GM18511 (cell line): ENCODE data around the gene KLF11.
"Not testable (repeated sequence)": the region's sequence is repeated elsewhere in the genome, so short reads cannot be mapped to it uniquely, and the experiment has no call there.

Experiments used
- ATAC-seq: cut with Tn5 transposase; IDR thresholded peaks from one replicate; pipeline ENCODE4 v1.9.1; 2021; ENCODE audit warnings: mild to moderate bottlenecking, moderate library complexity; ENCODE audit not compliant: unreplicated experiment

The KLF11 gene

DNA sequence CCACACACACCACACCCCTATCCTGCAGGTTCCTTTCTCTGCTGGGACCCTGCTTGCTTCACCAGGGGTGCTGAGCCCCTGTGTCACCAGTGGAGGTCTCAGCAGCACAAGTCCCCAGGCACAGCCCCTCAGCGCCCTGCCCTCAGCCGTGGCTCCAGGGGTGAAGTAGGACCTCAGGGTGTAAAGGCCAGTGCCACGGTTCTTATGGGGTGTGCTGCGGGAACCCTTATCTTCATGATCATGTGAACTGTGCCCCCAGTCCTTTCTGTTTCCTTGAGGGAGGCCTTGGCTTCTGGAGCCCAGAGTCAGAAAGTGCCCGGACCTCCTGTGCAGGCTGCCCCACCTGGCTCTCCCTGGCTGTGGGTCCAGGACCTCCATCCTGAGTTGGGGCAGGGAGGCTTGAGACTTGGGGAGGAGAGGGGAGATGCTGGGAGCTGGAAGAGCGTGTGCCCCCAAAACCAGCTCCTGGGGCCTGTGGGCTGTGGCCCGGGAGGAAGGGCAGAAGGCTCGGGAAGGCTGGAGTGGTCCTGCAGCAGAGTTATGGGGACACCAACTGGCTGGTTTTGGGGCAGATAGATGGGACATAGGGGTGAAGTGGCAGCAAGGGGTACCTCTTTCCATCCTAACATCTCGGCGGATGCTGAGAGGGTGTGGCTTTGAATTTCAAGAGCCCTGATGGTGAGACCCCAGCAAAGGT, 20.2 kb upstream of the KLF11 start:
- ATAC-seq: no peak

DNA sequence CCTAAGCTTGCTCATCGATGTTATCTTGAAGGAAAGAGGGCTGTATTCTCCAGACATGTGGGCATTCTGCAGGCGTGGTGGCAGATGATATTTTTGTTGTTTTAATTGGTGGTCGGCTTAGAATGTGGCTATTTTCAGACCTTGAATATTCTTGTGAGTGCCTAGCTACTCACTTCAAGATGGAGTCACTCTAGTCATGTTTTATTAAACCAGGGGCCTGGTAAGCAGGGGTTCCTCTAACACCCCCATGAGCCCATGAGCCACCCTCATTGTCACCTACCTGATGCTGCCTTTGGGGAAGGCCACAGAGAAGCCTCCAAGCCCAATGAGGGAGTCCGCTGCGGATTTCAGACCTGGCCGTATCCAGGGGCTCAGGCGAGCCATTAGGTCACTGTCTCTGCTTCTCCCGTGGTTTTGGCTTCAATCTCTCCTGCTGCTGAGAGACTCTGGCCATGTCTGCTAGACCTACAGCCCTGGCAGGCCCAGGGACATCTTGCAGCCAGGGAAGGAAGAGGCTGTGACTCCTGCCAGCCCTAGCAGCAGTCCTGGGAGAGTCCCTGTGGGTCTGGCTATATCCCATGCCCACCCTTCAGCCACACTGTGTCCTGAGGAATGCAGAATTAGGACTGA, 16.3 kb upstream of the KLF11 start:
- ATAC-seq: no peak

DNA sequence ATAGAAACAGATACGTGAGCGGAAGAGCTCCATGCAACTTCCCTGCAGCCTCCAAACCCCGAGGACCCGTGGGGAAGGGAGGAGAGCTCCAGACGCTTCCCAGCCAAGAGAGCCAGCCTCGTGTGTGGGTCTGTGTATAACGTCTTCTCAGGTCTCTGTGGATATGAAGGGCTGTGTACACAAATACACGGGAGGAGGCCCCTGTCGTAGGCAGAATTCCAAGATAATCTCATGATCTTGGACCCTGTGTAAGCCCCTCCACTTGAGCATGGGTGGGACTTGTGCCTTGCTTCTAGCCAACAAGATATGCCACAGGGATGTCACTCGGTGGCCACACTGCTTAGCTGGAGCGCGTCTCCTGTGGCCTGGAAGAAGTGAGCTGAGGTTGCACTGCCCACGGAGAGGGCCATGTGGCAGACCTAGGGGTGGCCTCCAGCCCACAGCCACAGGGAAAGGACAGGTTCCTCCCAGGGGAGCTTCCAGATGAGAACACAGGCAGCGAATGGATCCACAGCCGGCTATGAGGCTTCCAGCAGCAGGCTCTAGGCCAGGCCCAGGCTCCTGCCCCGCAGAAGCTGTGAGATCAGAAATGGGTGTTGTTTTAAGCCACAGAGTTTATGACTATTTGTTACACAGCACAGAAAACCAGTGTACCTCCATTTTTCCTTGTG, 15.6 kb upstream of the KLF11 start:
- no peak for ATAC-seq

DNA sequence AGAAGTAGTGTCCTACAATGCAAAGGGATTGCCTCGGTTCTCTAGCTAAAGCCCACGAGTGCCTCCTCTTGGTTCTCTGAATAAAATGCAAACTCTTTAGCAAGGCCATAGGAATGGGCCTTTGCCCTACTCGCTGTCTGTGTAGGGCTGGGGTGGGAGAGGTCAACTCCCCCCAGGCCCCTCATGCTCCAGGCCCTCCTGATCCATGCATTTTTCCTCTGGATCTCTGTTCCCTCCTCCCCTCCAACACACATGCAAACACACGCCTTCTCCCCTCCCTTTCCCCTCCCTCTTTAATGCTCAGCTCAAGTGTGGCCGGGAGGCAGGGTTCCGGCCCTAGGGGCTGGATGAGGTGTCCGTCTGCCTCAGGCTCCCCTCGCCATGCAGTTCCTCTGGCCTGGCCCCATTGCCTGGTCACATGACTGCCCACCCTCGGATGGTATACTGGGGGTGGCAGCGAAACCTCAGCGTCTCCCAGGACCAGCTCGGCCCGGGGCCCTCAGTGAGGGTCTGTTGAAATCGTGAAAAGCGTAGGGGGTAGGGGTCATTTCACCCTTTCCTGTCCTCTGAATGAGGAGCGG, 14.9 kb upstream of the KLF11 start:
- ATAC-seq: no peak

DNA sequence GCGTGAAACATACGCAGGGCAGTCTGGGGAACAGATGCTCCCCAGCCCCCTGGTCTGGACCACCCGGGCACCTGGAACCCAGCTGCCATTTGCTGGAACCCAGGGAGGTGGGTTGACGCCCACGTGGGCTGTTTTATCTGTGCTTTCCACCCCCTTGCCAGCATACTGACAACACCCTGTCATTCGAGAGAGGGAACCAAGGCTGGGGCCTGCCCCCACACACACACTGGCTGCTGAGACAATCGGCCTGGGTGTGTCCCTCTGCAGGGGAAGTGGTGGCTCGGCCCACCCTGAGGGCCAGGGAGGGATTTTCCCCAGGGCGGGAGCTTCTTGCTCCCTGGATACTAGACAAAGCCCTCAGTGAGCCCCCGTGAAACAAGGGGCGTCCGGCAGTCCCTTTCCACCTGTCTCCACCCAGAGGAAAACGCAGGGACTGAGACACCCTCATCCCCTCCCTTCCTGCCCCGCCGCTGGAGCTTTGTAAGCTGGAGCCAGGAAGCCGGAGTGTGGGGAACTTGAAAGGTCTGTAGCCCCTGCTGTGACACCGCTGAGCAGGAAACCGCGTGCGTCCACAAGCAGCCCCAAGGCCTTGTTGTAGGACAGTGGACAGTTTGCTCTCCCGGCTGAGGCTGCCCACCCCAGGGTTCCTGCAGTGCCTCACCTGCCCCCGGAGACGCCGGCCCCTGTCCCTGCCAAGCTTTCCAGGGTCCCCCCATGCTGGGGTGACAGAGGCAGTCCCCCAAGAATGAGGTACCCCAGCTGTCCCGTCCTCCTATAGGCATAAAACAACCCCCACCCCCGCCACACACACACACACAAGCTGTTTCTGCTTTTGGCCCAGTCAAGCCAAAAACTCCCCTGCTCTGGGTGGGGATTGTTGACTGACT, 14.1 kb upstream of the KLF11 start:
- peak; percentile 84 for ATAC-seq

DNA sequence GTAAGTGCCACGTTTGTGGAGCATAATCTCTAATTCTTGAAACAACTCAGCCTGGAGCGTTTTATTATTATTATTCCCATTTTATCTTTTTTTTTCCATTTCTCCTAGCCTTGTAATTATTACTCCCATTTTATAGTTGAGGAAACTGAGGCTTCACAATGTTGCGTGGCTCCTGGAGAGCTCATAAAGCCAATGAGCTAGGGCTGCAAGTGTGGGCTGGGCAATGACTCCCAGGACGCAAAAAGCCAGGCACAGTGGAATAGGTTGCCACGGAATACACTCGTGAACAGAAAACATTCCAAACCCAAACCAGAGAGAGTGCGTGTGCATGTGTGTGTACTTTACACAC, 13.5 kb upstream of the KLF11 start:
- ATAC-seq: no peak

DNA sequence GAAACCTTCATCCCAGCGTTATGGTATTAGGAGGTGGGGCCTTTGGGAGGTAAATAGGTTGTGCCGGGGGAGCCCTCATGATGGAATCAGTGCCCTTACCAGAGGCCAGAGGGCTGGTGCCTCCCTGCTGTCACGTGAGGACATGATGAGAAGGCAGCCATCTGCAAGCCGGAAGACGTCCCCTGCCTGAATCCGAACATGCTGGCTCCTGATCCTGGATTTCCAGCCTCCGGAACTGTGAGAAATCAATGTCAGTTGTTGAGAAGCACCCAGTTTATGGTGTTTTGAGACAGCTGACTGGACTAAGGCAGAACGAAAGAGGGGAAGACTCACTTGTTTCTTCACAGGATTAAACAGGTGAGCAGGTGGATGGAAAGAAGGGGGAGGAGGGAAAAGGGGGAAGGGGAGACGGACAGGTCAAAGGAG, 13.0 kb upstream of the KLF11 start:
- no peak for ATAC-seq

DNA sequence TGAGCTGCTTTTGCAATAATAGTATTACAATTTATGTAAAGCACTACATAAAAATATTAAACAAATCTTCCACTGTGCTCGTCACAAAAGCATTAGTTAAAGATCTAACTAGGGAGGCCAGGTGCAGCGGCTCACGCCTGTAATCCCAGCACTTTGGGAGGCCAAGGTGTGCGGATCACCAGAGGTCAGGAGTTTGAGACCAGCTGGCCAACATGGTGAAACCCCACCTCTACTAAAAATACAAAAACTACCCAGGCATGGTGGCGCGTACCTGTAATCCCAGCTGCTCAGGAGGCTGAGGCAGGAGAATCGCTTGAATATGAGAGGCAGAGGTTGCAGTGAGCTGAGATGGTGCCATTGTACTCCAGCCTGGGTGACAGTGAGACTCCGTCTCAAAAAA, 12.6 kb upstream of the KLF11 start:
- not testable (repeated sequence) for ATAC-seq

DNA sequence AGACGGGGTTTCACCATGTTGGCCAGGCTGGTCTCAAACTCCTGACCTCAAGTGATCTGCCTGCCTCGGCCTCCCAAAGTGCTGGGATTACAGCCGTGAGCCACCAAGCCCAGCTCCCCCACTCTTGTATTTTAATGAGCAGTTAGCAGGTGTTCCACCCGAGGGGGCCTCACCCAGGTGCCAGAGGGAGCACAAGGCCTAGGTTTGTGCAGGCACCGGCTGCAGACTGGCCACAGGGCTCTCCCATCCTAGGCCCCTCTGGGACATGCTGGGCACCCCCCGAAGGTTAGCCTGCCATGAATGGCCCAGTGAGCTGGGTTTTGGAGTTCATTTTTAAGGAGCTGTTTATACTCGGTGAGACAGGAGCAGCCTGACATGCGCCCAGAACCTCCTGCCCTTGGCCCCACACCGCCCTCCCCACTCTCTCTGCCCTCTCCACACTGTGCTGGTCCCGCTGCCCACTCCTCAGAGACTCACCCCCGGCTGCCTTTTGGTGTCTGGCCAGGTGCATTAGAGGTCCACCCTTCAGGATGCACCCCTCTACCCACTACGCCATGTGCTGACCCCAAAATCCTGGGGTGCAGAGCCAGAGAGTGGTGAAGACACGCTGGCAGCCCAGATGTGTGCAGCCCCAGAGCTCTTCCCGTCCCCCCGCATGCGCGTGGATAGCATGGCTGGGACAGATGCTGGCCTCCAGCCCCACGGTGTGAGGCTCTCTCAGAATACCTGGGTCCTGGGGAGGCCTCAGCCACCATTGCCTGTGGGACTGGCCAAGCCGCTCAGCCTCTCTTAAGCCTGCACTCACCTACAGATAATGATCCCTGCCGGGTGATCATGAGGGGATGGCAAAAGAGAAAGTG, 11.2 kb upstream of the KLF11 start:
- no peak for ATAC-seq

DNA sequence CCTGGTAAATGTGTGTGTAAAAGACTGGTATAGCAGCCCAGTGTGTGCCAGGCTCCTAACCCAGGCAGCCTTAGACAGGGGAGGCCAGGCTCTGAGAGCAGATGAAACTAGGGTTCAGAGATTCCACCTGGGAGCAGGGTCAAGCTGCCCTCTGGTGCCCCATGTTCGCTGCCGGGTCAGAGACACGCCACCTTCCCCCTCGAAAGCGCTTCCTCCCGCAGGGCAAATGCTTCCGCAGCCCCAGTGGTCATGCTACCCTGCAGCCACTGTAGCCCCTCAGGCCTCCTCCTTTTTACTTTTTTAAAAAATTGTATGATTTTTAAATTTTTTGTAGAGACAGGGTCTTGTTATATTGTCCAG, 10.6 kb upstream of the KLF11 start:
- ATAC-seq: no peak

DNA sequence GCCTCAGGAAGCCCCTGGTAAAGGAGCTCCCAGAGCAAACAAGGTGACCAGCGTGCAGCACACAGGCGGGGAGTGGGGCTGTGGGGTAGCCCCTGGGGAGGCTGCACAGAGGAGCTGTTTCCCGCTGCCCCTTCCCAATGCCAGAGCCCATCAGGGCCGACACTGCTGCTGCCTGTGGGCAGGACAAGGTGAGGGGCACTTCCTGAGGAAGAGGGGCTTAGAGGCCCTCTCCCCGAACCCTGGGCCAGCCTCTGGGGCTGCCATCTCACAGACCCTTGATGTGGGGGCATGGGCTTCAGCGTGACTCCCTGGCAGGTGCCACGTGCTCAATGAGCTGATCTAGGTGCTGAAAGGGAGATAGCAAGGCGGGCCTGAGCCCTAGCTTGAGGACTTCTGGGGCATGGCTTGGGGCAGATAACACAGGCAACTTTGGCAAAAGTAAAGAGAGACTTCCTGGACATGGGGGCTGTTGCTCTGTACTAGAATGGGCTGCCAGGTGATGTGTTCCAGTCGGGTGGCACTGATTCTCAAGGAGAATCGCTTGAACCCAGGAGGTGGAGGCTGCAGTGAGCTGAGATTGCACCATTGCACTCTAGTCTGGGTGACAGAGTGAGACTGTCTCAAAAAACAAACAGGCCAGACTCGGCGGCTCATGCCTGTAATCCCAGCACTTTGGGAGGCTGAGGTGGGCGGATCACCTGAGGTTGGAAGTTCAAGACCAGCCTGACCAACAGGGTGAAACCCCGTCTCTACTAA, 9.9 kb upstream of the KLF11 start:
- no peak for ATAC-seq

DNA sequence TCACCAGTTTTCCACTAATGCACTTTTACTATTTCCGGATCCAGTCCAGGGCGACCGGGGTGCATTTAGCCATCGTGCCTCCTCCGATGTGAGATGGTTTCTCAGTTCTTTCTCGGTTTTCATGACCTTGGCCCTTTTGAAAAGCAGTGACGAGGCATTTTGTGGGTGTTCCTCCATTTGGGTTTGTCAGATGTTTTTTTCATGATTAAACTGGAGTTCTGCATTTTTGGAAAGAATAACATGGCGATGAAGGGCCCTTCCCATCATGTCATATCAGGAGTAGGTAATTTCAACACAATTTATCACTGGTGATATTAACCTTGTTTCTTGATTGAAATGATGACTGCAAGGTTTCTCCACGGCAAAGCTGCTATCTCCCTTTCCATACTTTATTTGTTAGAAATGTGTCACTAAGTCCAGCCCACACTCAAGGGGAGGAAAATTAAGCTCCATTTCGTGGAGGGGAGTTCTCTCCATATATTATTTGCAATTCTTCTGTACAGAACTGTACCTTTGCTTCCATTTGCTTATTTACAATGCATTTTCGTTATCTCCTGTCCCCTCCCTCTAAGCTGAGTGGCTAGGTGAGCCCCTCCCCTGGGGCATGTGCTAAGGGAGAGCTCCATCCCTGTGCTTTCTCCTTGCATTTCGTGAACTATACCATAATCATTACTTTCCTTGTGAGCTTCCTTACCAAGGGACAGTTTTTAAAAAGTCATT, 8.9 kb upstream of the KLF11 start:
- no peak for ATAC-seq

DNA sequence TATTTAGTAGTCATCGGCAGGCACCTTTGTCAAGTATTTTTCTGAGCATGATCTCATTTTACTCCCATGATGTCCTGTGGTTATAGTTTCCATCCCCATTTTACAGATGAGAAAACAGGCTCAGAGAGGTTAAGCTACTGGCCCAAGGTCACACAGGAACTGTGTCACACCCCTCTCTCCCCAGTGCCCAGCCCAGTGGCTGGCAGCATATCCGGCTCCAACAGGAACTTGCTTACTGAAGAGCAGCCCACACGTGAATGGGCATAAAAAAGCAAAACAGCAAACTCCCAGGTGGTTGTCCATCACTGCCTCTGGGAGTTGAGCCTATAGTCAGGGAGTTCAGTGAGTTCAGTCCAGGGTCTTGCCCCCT, 8.3 kb upstream of the KLF11 start:
- ATAC-seq: no peak

DNA sequence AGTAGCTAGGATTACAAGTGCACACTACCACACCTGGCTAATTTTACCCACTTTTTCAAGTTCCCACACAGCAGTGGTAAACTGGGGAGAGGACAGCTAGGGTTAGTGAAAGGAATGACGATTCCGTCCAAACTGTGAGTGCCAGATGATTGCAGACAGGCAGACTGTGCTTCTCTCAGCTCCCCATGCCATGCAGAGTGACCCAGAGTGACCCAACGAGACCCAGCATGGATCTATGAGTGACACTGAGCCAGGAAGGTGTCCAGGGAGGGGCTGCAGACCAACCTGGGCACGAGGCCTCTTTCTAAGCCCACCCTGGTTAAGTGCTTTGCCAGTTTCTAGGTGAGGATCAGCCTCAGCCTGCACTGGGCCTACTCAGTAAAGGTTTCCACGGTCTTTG, 7.7 kb upstream of the KLF11 start:
- no peak for ATAC-seq

DNA sequence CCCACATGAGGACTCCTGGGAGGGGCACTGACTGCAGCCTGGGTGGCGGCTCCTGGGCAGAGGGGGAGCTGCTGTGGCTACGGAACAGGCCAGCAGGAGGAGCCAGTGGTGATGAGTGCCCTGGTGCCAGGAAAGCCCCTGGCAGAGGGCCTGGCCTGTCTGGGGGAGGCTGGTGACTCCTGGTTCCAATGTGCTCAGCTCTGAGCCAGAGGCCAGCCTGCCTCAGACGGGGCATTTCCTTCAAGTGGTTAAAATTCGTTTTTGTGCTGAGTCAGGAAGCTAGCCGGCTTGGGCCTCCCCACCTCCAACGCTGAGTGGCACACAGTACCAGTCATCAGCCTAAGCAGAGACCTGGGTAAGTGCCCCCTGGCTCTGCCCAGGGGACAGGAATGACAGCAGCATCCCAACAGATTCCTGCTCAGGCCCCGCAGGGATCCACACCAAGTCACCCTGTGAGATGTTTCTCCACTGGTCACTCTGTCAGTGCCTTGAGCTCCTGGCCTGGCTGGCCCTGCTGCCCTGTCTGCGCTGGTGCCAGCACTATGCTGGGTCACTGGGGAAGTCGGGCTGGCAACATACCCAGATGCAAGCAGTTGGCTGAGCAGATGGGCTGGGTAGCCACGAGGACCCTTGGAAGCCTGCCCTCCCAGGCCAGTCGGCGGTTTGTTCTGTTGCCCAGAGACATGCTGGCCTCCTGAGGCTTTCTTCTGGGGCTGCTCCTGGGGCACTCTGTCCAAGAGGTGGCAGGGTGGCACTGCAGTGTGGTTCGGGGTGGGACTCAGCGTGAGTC, 7.1 kb upstream of the KLF11 start:
- ATAC-seq: no peak

DNA sequence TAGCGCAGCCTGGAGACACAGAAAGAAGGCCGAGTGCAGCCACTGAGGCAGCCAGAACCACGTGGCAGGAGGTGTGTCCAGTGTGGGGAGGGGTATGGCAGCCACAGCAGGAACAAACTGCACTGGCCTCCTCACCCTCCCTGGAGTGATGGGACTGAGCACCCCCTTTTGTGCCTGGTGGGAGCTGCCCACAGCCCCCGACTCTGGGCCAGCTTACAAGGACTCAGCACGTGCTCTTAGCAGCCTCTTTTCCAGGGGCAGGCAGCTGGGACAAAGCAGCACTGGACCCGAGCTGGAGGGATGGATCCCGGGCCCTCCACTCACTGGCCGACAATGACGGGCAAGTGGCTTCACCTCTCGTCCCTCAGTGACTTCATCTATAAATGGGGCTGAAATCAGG, 5.2 kb upstream of the KLF11 start:
- no peak for ATAC-seq

DNA sequence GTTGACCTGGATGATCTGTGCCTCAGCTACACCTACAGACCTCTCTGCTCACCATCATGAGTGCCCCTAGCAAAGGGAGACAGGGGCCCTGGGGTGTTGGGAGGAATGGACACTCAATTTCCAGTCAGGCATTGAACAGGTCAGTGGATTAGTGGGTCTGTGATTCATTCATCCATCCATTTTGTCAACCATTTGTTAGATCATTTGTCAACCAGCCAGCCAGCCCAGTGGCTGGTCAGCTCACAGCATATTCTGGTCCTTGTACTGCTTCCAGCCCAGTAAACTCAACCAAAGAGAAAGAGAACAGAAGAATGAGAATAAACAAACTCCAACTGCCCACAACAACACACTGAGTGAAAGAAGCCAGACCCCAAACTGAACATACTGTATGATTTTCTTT, 4.6 kb upstream of the KLF11 start:
- ATAC-seq: no peak
